ENCODE results near the gene NUFIP1.

The NUFIP1 gene

DNA sequence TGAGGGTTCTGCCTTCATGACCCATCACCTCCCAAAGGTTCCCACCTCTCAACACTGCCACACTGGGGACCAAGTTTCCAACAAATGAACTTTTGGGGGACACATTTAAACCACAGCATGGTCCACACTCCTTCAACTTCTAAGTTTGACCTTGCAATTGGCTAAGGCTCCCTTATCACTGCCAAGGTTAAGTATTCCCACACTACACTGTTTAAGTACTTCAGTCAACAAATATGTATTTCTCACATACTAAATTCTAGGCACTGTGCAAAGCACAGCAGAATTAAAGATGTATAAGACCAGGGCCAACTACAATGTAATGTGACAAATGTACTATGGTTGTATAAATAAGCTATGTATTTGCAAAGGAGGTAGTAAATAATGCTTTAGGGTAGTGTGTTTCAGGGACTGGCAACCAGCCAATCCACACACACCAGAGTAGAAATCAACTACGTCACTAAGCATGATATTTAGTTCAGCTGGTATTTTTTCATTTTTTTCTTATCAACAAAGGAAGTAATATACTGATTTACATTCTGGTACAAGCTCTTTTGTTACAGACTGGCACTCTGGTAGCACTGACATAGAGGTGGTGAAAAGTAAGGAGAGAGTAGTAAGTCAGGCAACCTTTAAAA is 12.2 kb downstream of the NUFIP1 start:
- 0 out of 2 replicates have a peak overlapping the region, but pooled peaks have one; percentile 8 for H3K27ac ChIP-seq
- TF ChIP-seq, protein P1, sequence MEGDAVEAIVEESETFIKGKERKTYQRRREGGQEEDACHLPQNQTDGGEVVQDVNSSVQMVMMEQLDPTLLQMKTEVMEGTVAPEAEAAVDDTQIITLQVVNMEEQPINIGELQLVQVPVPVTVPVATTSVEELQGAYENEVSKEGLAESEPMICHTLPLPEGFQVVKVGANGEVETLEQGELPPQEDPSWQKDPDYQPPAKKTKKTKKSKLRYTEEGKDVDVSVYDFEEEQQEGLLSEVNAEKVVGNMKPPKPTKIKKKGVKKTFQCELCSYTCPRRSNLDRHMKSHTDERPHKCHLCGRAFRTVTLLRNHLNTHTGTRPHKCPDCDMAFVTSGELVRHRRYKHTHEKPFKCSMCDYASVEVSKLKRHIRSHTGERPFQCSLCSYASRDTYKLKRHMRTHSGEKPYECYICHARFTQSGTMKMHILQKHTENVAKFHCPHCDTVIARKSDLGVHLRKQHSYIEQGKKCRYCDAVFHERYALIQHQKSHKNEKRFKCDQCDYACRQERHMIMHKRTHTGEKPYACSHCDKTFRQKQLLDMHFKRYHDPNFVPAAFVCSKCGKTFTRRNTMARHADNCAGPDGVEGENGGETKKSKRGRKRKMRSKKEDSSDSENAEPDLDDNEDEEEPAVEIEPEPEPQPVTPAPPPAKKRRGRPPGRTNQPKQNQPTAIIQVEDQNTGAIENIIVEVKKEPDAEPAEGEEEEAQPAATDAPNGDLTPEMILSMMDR (conservative IDR thresholded peaks at IDR 0.05), result no peak

DNA sequence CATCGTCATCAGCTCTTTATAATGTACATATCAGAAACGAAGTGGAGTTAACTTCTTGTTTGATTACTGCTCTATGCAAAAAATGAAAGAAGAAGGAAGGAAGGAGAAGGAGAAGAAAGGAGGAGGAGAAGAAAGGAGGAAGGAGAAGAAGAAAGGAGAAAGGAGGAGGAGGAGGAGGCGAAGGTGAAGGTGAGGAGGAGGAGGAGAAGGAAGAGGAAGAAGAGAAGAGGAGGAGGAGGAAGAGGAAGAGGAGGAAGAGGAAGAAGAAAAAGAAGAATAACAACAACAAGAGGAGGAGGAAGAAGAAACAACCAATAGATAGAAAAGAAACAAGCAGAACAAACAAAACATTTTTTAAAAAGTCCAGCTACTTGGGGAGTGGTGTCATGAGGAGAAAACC is 13.1 kb downstream of the NUFIP1 start:
- no peak overlapping the region for H3K27ac ChIP-seq
- TF ChIP-seq, protein P1 (conservative IDR thresholded peaks at IDR 0.05), result no peak

DNA sequence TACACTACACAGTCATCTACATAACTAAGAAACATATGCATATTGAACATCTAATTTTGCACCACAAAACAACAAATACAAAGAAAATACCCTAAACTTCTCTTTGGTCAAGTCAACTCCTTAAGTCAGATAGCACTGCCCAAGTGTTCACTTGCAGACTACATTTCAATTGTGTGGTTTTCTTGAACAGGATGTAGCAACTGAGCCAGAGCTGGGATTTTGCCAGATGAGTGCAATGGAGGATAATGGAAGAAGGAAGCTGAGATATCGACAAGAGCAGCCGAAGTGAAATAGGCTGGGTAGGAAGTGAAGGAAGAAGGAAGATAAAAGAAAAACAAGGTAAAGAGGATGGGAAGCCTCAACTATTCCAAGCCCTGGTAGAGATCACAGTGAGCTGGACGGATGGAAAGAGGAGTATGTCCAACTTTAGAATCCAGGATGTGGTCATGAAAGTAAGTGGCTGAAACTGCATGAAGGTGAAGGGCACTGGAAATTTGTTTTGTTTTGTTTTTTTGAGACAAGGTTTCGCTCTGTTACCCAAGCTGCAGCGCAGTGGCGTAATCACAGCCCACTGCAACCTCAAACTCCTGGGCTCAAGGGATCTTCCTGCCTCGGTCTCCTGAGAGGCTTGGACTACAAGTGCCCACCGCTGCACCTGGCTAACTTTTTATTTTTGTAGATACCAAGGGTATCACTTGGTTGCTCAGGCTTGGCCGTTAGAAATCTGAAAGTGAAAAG is 15.0 kb downstream of the NUFIP1 start:
- TF ChIP-seq, protein P1 (conservative IDR thresholded peaks at IDR 0.05), result no peak

DNA sequence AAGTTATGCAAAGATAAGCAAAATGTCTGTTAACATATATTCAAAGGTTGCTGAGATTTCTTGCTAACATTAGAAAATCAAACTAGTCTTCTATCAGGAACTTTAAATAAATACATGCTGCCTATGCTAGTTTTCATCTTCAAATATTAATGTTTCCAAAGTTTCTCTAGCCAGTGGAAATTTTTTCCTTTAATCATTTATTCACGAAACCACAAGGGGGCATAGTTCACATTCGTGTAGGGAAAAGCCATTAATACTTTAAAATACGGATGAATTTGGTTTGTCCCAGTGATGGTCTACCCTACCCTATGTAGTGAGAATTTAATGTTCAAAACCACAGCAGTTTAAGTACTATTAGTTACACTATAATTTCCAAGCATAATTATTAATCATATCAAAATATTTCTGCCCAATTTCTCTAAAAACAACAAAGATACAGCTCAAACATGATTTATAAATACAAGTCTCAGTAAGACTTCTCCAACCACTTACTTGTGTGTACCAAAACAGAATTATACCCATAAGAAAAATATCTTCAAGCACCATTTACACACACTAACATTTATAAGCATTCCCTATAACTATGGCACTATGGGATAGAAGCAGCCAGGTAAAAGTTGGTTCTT is 16.2 kb downstream of the NUFIP1 start:
- TF ChIP-seq, protein P1 (conservative IDR thresholded peaks at IDR 0.05), result peak; percentile 79
- no peak overlapping the region for H3K27ac ChIP-seq

More for the DNA sequence above, 15.0 kb downstream of the NUFIP1 start:
- H3K27ac ChIP-seq, result no peak overlapping the region

DNA sequence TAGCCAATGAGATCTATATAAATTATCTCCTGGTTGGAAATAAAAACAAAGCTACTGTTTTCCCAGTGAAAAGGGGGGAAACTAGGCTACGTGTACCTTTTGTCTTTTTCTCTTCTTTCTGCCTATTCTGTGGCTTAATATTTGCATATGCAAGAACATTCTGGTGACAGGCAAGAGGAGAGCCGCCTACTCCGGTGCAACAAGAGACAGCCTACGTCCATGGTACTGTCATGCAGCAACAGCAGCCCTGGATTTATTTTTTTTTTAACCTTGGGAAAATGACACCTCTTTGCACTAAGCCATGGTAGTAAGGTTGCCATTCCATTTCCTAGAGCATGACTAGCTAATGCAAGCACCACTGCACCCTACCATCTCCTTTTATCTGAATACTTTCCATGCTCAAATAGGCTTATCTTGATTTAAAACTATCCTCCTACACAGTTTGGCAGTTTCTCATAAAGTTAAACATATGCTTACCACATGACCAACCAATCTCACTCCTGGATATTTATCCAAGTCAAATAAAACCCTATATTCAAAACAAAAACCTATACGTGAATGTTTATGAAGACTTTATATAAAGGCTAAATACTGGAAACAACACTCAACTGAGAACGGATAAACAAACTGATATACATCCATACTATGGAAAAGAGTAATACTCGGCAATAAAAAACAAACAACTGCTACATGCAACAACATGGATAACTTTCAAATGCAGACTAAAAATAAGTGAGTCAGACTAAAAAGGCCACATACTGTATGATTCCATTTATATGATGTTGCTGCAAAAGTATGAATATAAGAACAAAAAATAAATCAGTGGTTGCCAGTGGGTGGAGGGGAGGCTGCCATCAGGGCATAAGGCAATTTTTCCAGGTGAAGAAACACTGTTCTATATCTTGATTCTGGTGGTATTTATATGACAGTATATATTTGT is 17.3 kb downstream of the NUFIP1 start:
- peak overlapping the region; percentile 25; the same call in 1 of the 2 replicates for H3K27ac ChIP-seq

DNA sequence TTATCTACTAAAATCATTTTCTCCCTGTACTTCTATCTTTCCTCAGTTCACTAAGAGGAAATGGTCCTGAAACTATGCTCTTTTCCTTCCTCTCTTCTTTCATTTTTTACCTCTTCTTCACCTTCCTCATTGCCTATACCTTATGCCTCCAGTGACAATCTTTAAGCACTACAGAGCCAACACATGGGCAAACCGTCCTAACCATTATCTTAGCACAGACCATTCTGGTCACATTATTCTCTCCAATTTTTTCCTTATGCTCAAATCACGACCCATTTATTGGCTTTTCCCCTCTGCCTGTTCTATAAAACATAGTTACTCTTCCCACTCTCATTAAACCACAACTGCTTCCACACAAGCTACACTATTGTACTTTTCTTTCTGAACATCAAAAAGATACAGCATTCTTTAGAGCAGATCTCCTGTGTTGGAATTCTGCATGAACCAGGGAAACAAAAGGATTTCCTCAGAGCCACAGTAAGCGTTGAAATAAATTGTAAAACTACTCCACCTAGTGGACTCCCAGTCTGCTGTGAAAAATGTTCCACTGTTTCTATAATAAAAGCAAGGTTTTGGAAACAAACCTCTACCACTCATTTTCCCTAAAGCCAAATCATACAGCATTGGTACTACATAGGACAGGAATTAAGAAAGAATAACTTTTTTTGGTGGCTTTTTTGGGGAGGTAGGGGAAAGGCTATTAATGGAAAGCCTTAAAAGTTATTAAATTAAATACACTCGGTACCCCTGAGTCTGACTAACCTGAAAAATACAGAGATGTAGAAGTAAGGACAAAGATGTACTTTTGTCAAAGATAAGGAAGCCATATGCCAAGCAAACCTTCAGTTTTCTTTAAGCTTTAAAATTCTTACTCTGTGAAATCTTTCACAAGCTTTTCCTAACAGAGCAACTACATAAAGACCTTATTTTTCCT is 19.5 kb downstream of the NUFIP1 start:
- TF ChIP-seq, protein P1 (conservative IDR thresholded peaks at IDR 0.05), result peak; percentile 84
- H3K27ac ChIP-seq, result peak overlapping the region; percentile 85

More for the DNA sequence above, 17.3 kb downstream of the NUFIP1 start:
- TF ChIP-seq, protein P1 (conservative IDR thresholded peaks at IDR 0.05), result no peak
